Stimulated activated memory B cell treated with anti-CD40 and anti-IgM and Interleukin-4, amounts not matched to agents 10 μg/mL and 1 μg/mL and 100 μg/mL, for 72 hours (primary cell): ENCODE results near the gene NCAM2.
A peak's percentile ranks its signal among the peaks of the same experiment; 100 is the strongest.

Source experiments
- ATAC-seq: fragments of 150-1000 bp; cut with Tn5 transposase; 2 replicates; pipeline ENCODE4 v1.10.0; 2021
- H3K27ac Mint-ChIP-seq: one replicate; pipeline ENCODE4 v1.8.0; 2022; ENCODE audit warnings: mild to moderate bottlenecking, mixed read lengths
- H3K27me3 Mint-ChIP-seq: one replicate; pipeline ENCODE4 v1.8.0; 2022; ENCODE audit warnings: mixed read lengths
- H3K36me3 Mint-ChIP-seq: one replicate; pipeline ENCODE4 v1.8.0; 2022; ENCODE audit warnings: mixed read lengths
- H3K4me1 Mint-ChIP-seq: one replicate; pipeline ENCODE4 v1.8.0; 2022; ENCODE audit warnings: mixed read lengths
- H3K4me3 Mint-ChIP-seq: one replicate; pipeline ENCODE4 v1.8.0; 2022; ENCODE audit warnings: mild to moderate bottlenecking, moderate library complexity, mixed read lengths
- H3K9me3 Mint-ChIP-seq: one replicate; pipeline ENCODE4 v1.8.0; 2022; ENCODE audit warnings: mixed read lengths

The NCAM2 gene

DNA sequence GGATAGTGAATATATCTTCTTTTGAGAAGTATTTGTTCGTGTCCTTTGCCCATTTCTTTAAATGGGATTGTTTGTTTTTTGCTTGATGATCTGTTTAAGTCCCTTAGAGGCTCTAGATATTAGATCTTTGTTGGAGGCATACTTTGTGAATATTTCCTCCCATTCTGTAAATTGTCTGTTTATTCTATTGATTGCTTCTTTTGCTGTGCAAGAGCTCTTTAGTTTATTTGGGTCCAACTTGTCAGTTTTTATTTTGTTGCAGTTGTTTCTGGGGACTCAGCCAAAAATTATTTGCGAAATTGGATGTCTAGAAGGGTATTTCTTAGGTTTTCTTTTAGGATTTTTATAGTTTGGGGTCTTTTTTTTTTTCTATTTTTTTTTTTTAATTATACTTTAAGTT, 302.8 kb downstream of the NCAM2 start:
- no peaks in the 10 kb centered on the region for H3K36me3 Mint-ChIP-seq
- no peaks in the 10 kb centered on the region for H3K27me3 Mint-ChIP-seq
- H3K9me3 Mint-ChIP-seq: peaks cover 2% of the 10 kb centered on the region
- no peak for ATAC-seq
- H3K4me1 Mint-ChIP-seq: no peaks in the 10 kb centered on the region
- no peak overlapping the region for H3K4me3 Mint-ChIP-seq
- H3K27ac Mint-ChIP-seq: no peak overlapping the region

DNA sequence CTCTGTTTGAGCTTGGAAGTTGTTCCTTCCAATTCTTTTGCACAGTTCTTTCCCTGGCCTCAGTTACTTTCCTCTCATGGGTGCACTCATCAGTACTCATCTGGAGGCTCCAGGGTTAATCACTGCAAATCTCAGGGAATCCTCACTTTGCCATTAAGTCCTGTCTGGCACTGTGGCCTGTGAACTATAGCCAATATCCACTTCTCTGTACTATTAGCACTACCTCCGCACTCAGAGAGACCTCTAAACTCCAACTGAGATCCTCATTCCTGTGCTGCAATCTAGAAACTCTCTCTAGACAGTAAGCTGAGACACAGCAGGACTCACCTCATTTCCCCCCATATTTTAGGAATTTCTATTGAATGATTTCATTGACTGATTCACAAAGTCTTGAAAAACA, 311.3 kb downstream of the NCAM2 start:
- Mint-ChIP-seq H3K36me3 (no peaks in the 10 kb centered on the region), H3K4me3 (no peak overlapping the region), H3K27me3 (no peaks in the 10 kb centered on the region), H3K9me3 (no peaks in the 10 kb centered on the region), H3K27ac (no peak overlapping the region), H3K4me1 (no peaks in the 10 kb centered on the region)
- ATAC-seq: peak; percentile 8

DNA sequence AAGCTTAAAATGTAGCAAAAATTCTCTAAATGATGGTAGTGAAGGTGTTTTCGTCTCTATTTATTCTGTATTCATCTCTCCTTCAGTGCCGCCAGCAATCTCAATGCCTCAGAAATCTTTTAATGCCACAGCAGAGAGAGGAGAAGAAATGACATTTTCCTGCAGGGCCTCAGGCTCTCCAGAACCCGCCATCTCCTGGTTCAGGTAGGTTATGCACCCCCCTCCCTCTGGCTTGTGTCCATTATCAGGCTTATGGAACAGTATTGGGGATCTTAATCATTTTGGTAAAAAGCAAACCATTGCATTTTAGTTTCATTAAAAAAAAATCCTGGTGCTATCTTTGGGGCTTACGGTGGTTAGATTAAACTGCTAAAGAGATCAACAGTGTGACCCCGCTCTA, 326.1 kb downstream of the NCAM2 start:
- Mint-ChIP-seq H3K36me3 (no peaks in the 10 kb centered on the region), H3K4me3 (no peak overlapping the region), H3K4me1 (no peaks in the 10 kb centered on the region), H3K27ac (no peak overlapping the region), H3K9me3 (no peaks in the 10 kb centered on the region), H3K27me3 (no peaks in the 10 kb centered on the region)
- ATAC-seq: no peak

DNA sequence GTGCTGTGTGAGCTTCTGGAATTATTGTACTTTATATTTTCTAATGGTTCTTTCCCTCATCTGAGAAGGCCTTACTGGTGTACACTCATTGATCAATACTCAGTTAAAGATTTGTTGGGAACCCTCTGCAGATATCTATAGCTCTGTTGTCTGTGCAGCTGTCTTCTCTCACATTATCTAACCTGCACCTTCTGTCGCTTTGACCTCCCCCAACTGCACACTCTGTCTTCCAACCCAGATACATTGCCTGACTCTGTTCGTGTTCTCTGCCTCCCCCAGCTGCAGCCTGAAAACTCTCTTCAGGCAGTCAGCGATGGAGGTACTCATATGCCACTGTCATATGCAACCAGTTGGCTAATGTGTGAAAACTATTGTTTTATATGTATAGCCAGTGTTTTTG, 334.3 kb downstream of the NCAM2 start:
- no peaks in the 10 kb centered on the region for H3K36me3 Mint-ChIP-seq
- H3K27ac Mint-ChIP-seq: no peak overlapping the region
- no peaks in the 10 kb centered on the region for H3K4me1 Mint-ChIP-seq
- H3K27me3 Mint-ChIP-seq: no peaks in the 10 kb centered on the region
- ATAC-seq: no peak
- no peak overlapping the region for H3K4me3 Mint-ChIP-seq
- no peaks in the 10 kb centered on the region for H3K9me3 Mint-ChIP-seq

DNA sequence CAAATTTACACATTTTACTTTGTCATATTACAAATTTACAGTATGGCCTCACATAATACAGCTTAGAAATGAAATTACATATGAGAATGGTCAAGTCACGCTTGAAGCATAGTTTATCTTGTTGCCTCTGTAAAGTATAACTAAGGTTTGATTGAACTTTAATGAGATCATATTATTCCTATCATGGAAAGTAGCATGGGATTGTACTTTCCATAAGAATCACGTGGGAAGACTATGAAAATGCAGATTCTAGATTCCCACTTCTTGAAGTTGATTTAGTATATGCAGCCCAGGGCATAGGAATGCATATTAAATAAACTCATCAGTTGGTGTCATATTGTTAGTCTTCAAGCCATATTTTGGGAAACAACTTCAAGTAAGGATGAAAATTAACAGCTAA, 342.8 kb downstream of the NCAM2 start:
- no peak overlapping the region for H3K27ac Mint-ChIP-seq
- no peaks in the 10 kb centered on the region for H3K27me3 Mint-ChIP-seq
- H3K4me1 Mint-ChIP-seq: no peaks in the 10 kb centered on the region
- no peak for ATAC-seq
- no peak overlapping the region for H3K4me3 Mint-ChIP-seq
- peaks cover 10% of the 10 kb centered on the region for H3K9me3 Mint-ChIP-seq
- H3K36me3 Mint-ChIP-seq: no peaks in the 10 kb centered on the region

DNA sequence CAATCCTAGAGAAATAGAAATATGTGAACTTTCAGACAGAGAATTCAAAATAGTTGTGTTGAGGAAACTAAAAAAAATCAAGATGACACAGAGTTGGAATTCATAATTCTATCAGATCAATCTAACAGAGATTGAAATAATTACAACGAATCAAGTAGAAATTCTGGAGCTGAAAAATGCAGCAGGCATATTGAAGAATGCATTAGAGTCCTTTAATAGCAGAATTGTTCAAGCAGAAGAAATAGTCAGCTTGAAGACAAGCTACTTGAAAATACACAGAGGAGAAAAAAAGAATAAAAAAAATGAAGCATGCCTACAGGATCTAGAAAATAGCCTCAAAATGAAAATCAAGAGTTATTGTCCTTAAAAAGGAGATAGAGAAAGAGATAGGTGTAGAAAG, 347.1 kb downstream of the NCAM2 start:
- H3K27ac Mint-ChIP-seq: no peak overlapping the region

DNA sequence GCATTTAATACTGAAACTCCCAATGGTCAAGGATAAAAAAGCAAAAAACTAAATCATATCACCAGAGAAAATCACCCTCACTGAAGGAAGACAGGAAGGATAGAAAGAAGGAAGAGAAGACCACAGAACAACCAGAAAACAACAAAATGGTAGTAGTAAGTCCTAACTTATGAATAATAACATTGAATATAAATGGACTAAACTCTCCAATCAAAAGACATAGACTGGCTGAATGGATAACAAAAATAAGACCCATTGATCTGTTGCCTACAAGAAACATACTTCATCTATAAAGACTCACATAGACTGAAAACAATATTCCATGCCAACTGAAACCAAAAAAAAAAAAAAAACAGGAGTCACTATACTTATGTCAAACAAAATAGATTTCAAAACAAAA, 347.7 kb downstream of the NCAM2 start:
- Mint-ChIP-seq H3K4me3 (no peak overlapping the region), H3K36me3 (no peaks in the 10 kb centered on the region), H3K9me3 (peaks cover 19% of the 10 kb centered on the region), H3K27me3 (no peaks in the 10 kb centered on the region), H3K4me1 (no peaks in the 10 kb centered on the region), H3K27ac (no peak overlapping the region)
- ATAC-seq: no peak

More for the DNA sequence above, 347.1 kb downstream of the NCAM2 start:
- Mint-ChIP-seq H3K27me3 (no peaks in the 10 kb centered on the region), H3K36me3 (no peaks in the 10 kb centered on the region), H3K4me1 (no peaks in the 10 kb centered on the region), H3K4me3 (no peak overlapping the region), H3K9me3 (peaks cover 19% of the 10 kb centered on the region)
- no peak for ATAC-seq

DNA sequence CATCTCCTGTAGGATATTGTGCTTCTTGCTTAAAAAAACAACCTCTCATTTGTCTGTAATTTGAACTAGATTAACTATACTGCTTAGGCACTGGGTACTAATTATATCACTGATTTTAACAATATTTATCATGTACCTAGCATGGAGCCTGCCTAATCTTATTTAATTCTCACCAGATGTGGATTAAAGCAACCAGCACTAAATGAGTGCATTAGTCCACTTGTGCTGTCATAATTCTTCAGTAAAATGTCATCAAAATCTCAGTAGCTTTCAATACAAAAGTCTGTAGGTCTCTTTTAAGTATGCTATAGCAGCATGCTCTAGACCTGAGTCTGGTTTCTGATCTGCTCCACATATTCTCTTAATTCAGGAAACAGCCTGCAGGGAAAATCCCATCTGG, 368.1 kb downstream of the NCAM2 start:
- H3K4me3 Mint-ChIP-seq: no peak overlapping the region
- H3K9me3 Mint-ChIP-seq: peaks cover 5% of the 10 kb centered on the region
- no peak for ATAC-seq
- H3K27me3 Mint-ChIP-seq: no peaks in the 10 kb centered on the region
- no peak overlapping the region for H3K27ac Mint-ChIP-seq
- H3K4me1 Mint-ChIP-seq: no peaks in the 10 kb centered on the region
- H3K36me3 Mint-ChIP-seq: no peaks in the 10 kb centered on the region

DNA sequence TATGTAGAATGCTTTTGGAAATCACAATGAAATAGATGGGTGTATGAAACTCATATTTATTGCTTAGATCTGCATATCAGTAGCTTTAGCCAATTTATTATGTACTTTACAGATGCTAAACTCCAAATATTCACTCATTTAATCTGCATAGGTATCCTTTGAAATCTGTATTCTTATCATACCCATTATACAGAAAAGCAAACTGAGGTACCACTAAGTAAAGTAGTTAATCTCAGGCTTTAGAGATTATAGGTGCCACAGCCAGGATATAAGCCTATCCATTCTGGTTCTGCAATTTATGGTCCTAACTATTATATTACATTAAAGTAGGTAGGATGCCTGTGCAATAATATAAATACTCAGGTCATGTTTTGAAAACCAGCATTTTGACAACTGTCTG, 369.4 kb downstream of the NCAM2 start:
- Mint-ChIP-seq H3K36me3 (no peaks in the 10 kb centered on the region), H3K4me1 (no peaks in the 10 kb centered on the region)

DNA sequence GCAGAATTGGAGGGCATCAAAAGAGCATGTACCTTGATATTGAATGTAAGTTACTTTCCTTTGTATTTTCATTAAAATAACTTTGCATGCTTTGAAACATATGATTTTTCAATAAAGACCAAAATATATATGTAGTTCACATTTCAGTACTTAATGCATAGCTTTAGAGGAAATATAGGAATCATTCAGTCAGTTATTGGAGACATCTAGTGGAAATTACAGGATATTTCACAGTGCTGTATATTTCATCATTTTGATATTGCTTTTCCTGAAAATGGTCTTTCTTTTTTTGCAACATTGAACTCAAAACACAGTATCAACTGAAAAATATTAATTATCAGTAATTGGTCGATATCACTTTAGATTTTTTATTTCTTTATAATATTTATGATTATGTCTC, 375.8 kb downstream of the NCAM2 start:
- H3K27ac Mint-ChIP-seq: no peak overlapping the region
- H3K4me3 Mint-ChIP-seq: no peak overlapping the region
- ATAC-seq: no peak
- H3K36me3 Mint-ChIP-seq: no peaks in the 10 kb centered on the region
- H3K4me1 Mint-ChIP-seq: no peaks in the 10 kb centered on the region
- H3K9me3 Mint-ChIP-seq: peaks cover 5% of the 10 kb centered on the region
- H3K27me3 Mint-ChIP-seq: no peaks in the 10 kb centered on the region

More for the DNA sequence above, 369.4 kb downstream of the NCAM2 start:
- Mint-ChIP-seq H3K27ac (no peak overlapping the region), H3K9me3 (peaks cover 5% of the 10 kb centered on the region), H3K4me3 (no peak overlapping the region), H3K27me3 (no peaks in the 10 kb centered on the region)
- no peak for ATAC-seq

DNA sequence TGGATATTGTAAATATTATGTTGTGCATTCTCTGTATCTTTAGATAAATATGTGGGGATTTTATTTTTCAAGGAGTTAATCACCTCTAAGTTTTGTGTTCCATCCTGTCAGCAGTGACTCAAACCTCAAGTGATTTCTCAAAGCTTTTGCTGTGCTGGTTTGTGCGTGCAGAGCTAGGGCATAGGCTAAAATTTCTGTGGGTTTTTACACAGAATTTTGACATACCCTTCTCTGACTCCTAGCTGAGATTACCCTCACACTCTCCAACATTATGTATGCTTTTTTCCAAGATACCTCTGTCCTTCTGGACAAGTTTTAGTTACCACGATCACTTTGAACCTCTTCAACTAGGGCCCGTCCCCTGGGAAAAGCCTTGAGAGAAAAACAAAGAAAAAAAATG, 384.9 kb downstream of the NCAM2 start:
- no peaks in the 10 kb centered on the region for H3K27me3 Mint-ChIP-seq
- ATAC-seq: no peak
- no peaks in the 10 kb centered on the region for H3K36me3 Mint-ChIP-seq
- peaks cover 3% of the 10 kb centered on the region for H3K9me3 Mint-ChIP-seq
- no peaks in the 10 kb centered on the region for H3K4me1 Mint-ChIP-seq
- no peak overlapping the region for H3K27ac Mint-ChIP-seq
- no peak overlapping the region for H3K4me3 Mint-ChIP-seq

DNA sequence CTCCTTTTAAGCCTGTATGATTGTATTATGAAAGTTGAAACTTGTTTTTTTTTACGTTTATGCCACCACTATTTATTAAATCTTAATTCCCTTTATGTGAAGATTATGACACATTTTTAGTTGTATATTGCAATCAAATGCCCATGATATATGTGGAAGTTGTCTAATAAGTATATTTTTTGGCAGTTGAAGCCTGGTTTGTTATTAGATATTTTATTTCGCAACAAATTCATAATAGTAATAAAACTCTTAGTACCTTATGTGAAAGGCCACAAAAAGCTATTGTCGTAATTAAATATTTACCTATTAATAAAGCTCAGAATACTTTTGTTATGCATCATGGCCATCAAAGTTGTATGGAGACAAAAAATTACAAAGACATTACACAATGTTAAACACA, 386.8 kb downstream of the NCAM2 start:
- H3K4me3 Mint-ChIP-seq: no peak overlapping the region
- no peak overlapping the region for H3K27ac Mint-ChIP-seq
- no peaks in the 10 kb centered on the region for H3K4me1 Mint-ChIP-seq
- H3K27me3 Mint-ChIP-seq: no peaks in the 10 kb centered on the region
- peaks cover 5% of the 10 kb centered on the region for H3K9me3 Mint-ChIP-seq
- H3K36me3 Mint-ChIP-seq: no peaks in the 10 kb centered on the region
- no peak for ATAC-seq

DNA sequence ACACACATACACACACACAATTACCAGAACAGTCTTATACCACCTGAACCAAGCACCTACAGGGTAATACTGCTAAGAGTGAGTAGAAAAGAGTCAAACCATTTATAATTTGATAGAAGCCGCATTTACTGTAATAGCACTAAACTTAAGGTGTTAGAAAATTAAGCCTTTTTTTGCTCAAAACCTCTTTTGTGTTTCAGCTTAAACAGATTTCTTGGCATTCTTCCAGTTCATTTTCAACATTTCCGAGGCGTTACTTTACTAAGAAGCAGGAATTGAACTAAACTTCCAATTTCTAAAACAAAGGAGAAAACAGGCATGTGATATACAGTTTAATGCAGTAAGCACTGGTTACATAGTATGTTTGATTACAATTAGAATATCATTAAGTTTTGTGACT, 387.2 kb downstream of the NCAM2 start:
- Mint-ChIP-seq H3K4me1 (no peaks in the 10 kb centered on the region), H3K36me3 (no peaks in the 10 kb centered on the region), H3K9me3 (peaks cover 5% of the 10 kb centered on the region), H3K27me3 (no peaks in the 10 kb centered on the region), H3K27ac (no peak overlapping the region), H3K4me3 (no peak overlapping the region)
- no peak for ATAC-seq

DNA sequence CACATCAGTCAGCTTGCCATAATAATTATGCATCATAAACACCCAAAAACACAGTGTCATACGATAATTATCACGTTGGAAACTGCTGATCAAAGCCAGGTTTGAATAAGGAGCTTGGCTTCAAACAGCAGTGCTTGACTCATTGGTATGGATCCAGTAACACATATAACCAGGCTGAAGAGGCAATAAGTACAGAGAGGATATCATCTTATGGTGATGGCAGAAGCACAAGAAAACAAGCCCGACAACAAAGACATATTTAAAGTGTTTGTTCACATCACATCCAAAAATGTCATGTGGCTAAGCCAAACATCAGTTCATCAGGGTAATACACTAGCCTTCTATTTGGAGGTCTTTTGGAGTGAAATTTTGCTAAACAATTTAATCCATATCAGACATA, 389.7 kb downstream of the NCAM2 start:
- Mint-ChIP-seq H3K9me3 (peaks cover 3% of the 10 kb centered on the region), H3K4me3 (no peak overlapping the region), H3K4me1 (no peaks in the 10 kb centered on the region), H3K27me3 (no peaks in the 10 kb centered on the region), H3K27ac (no peak overlapping the region), H3K36me3 (no peaks in the 10 kb centered on the region)
- no peak for ATAC-seq

DNA sequence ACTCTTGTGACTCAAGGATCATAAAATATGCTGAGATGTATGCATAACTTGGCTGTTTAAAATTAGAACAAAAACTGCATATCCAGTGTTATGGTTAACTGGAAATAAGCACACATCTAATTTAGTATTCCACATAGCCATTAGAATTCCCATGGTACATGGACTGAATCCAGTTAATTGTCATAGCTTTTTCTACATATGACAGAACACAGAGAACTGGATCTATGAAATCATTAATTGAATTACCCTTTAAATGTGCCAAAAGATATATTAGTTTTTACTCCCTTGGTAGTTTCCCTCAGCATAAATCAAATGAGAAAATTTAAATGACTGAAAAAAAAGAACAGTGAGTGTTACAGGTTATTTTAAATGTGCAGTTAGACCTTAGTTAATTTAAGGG, 395.9 kb downstream of the NCAM2 start:
- H3K4me3 Mint-ChIP-seq: no peak overlapping the region
- H3K27me3 Mint-ChIP-seq: no peaks in the 10 kb centered on the region
- H3K36me3 Mint-ChIP-seq: no peaks in the 10 kb centered on the region
- H3K27ac Mint-ChIP-seq: no peak overlapping the region
- peaks cover 9% of the 10 kb centered on the region for H3K9me3 Mint-ChIP-seq
- no peak for ATAC-seq
- H3K4me1 Mint-ChIP-seq: no peaks in the 10 kb centered on the region

DNA sequence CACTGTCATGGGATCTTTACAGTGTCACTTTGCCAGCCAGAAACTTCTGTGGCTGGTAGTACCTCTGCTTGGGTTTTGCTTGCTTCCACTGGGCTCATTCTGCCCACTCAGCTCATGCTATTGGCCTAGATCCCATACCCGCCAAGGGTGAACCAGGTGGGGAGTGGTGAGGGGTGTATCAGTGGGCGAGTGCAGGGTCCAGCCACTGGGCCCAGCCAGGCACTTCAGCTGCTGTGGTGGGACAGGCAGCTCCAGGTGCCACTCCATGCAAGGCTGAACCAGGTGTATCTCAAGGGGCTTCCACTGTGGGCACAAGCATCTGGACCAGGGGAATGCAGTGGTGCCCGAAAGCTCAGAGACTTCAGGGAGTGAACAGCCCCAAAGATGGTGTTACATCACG, 398.2 kb downstream of the NCAM2 start:
- Mint-ChIP-seq H3K4me1 (no peaks in the 10 kb centered on the region), H3K4me3 (no peak overlapping the region), H3K27ac (no peak overlapping the region), H3K9me3 (peaks cover 6% of the 10 kb centered on the region), H3K36me3 (no peaks in the 10 kb centered on the region), H3K27me3 (no peaks in the 10 kb centered on the region)
- no peak for ATAC-seq

DNA sequence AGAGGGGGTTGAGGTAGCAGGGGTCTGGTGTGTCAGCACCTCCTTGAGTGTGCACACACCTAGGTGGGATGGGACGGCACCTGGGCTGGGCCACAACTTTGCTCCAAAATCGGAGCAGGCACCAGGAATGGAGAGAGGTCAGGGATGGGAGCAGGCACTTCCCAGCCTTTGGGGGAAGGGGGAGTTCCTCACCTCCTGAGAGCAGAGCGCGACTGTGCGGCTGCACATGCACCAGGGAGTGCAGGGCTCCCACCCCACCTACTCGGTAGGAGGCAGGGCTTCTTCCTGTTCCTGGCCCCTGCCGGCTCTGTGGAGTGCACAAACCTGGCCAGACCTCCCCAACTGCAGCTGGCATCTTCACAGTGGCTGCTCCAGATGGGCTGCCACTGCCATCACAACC, 399.3 kb downstream of the NCAM2 start:
- ATAC-seq: peak; percentile 31

More for the DNA sequence above, 399.3 kb downstream of the NCAM2 start:
- Mint-ChIP-seq H3K4me3 (no peak overlapping the region), H3K4me1 (no peaks in the 10 kb centered on the region), H3K9me3 (peaks cover 9% of the 10 kb centered on the region), H3K27ac (no peak overlapping the region), H3K27me3 (no peaks in the 10 kb centered on the region), H3K36me3 (no peaks in the 10 kb centered on the region)
